ENCODE data around the gene TELO2.

DNA sequence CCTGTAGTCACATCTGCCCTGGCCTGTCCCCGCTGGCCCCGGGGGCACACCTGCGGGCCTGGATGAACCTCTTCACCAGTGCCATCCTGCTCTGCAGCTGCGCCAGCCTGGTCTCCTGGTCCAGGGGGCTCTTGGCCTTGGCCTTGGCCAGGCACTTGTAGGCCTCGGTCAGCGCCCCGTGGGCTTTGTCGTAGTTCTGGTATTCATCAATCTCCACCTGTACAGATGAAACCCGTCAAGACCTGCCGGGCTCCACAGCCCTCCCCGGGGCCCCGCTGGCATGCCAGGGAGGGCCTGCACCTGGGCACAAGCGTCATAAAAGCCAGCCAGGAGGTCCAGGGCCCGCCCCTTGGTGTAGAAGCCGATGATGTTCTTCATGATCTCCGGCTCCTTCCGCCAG, 26.7 kb downstream of the TELO2 start:
- TF ChIP-seq POLR2A (IDR thresholded peaks at IDR 0.05) = no peak
- TF ChIP-seq, protein P1, sequence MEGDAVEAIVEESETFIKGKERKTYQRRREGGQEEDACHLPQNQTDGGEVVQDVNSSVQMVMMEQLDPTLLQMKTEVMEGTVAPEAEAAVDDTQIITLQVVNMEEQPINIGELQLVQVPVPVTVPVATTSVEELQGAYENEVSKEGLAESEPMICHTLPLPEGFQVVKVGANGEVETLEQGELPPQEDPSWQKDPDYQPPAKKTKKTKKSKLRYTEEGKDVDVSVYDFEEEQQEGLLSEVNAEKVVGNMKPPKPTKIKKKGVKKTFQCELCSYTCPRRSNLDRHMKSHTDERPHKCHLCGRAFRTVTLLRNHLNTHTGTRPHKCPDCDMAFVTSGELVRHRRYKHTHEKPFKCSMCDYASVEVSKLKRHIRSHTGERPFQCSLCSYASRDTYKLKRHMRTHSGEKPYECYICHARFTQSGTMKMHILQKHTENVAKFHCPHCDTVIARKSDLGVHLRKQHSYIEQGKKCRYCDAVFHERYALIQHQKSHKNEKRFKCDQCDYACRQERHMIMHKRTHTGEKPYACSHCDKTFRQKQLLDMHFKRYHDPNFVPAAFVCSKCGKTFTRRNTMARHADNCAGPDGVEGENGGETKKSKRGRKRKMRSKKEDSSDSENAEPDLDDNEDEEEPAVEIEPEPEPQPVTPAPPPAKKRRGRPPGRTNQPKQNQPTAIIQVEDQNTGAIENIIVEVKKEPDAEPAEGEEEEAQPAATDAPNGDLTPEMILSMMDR (IDR thresholded peaks at IDR 0.05) = no peak

Measured in uterus (tissue), 2 donors.